Right ventricle myocardium superior (tissue), 1 donor: Measurements from ENCODE around the gene KATNIP. TPM values are rescaled to one million over a fixed set of nuclear protein-coding genes. Genes with fewer than 3 reads are reported as not detected.

Experiments used
- total RNA-seq: library from RNA; stranded (reverse); fragmentation: NEBNext Ultra II Directional; extraction: Animal tissue kit (Norgen Biotek cat#: 25700); gene quantifications from one replicate; pipeline ENCODE4 v1.2.1, GENCODE V29; 2021
- donor health status: DM: no; HTN: yes; CAD: no; lungs with severe emphysema.

KATNIP gene
- total RNA-seq, 1 donor from 2014 or later, result 6.3 TPM

Other genes with a start within 250 kb of the KATNIP start
- 8.2 TPM for gene IL4R, start 236.2 kb upstream of the KATNIP start, total RNA-seq
- gene IL21R, start 148.0 kb upstream of the KATNIP start, total RNA-seq, result 0.13 TPM
- gene GTF3C1, start 231 bp upstream of the KATNIP start, total RNA-seq, result 45.2 TPM